Mononuclear cell (primary cell): ENCODE data around the gene THAP4. TPM values are rescaled to one million over a fixed set of nuclear protein-coding genes. Genes with fewer than 3 reads are reported as not detected.

Experiments
- H3K27me3 ChIP-seq: 2 replicates; pipeline ENCODE4 v1.6.0; 2011; ENCODE audit warnings: low read length, control low read depth; ENCODE audit not compliant: insufficient read depth
- H3K4me1 ChIP-seq: 2 replicates; pipeline ENCODE4 v1.5.1; 2011; ENCODE audit warnings: mild to moderate bottlenecking, low read length, control low read depth; ENCODE audit not compliant: insufficient read depth
- H3K4me3 ChIP-seq: 2 replicates; pipeline ENCODE4 v1.5.1; 2011; ENCODE audit warnings: mild to moderate bottlenecking, low read length, moderate library complexity
- H3K9me3 ChIP-seq: 2 replicates; pipeline ENCODE4 v1.5.1; 2011; ENCODE audit warnings: low read depth, mild to moderate bottlenecking, control low read depth, low read length
- total RNA-seq: library from RNA; depleted of rRNA; stranded (reverse); fragments of >200 nt; gene quantifications from one replicate; pipeline ENCODE4 v1.2.3, GENCODE V29; 2012

Gene THAP4, protein sequence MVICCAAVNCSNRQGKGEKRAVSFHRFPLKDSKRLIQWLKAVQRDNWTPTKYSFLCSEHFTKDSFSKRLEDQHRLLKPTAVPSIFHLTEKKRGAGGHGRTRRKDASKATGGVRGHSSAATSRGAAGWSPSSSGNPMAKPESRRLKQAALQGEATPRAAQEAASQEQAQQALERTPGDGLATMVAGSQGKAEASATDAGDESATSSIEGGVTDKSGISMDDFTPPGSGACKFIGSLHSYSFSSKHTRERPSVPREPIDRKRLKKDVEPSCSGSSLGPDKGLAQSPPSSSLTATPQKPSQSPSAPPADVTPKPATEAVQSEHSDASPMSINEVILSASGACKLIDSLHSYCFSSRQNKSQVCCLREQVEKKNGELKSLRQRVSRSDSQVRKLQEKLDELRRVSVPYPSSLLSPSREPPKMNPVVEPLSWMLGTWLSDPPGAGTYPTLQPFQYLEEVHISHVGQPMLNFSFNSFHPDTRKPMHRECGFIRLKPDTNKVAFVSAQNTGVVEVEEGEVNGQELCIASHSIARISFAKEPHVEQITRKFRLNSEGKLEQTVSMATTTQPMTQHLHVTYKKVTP
- 27.0 TPM for total RNA-seq

DNA sequence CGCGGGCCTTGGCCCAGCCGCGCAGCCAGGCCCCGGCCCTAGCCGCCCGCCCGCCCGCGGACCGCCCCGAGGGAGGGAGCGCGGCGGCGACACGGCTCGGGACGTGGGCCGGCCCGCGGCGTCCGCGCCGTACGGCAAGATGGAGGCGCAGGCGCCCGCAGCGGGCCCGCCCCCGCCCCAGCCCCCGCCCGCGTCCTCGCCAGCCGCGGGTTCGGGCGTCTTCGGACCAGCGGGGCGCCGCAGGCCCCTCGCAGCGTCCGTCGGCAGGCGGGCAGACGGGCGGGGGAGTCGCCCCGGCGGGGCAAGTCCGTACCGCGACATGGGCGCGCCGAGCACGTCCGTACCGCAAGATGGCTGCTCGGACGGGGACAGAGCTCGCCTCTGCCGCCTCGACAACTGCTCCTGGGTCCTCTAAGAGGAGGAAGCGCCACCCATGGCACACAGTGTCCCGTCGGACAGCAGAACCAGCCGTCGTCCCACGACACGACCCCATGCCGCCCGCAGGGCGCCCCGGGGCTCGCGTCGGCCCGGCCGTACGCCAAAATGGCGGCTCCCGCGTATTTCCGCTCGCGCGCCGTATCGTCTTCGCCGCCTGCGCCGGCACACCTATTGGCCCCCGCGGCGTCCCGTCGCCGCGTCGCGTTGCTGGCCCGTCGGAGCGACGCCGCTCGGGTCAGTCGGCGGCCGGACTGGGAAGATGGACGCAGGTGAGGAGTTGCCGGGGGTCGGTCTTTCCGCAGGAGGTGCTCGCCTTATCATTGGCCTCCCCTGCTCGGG, at the start of gene THAP4, which contains the start of gene ATG4B:
THAP4 (minus strand) TSS at position 141 of the 777 bp plus-strand sequence. CDS start 141 bp downstream, outside the sequence.
ATG4B (plus strand) TSS at position 676 of the 777 bp plus-strand sequence; CDS start at position 698, 22 bp downstream.
- peak within 1 kb of the TSS; percentile 93 for H3K4me3 ChIP-seq
- H3K4me1 ChIP-seq: peaks cover 32% of the 10 kb centered on the region
- H3K9me3 ChIP-seq: no peaks in the 10 kb centered on the region
- no peaks in the 10 kb centered on the region for H3K27me3 ChIP-seq

DNA sequence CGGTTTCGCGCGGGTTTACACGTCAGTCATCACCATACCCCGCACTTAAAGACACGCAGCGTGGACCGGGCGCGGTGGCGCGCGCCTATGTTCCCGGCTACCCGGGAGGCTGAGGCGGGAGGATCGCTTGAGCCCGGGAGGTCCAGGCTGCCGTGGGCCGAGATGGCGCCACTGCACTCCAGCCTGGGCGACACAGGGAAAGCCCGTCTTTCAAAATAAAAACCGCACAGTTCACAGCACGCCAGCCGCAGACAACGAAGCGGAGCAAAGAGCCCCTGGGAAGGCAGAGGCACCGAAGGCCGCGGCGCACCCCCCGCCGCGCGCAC, 49.3 kb upstream of the THAP4 start:
- Histone ChIP-seq H3K4me3 (peak overlapping the region; percentile 90), H3K4me1 (peaks cover 27% of the 10 kb centered on the region), H3K9me3 (no peaks in the 10 kb centered on the region), H3K27me3 (no peaks in the 10 kb centered on the region)

DNA sequence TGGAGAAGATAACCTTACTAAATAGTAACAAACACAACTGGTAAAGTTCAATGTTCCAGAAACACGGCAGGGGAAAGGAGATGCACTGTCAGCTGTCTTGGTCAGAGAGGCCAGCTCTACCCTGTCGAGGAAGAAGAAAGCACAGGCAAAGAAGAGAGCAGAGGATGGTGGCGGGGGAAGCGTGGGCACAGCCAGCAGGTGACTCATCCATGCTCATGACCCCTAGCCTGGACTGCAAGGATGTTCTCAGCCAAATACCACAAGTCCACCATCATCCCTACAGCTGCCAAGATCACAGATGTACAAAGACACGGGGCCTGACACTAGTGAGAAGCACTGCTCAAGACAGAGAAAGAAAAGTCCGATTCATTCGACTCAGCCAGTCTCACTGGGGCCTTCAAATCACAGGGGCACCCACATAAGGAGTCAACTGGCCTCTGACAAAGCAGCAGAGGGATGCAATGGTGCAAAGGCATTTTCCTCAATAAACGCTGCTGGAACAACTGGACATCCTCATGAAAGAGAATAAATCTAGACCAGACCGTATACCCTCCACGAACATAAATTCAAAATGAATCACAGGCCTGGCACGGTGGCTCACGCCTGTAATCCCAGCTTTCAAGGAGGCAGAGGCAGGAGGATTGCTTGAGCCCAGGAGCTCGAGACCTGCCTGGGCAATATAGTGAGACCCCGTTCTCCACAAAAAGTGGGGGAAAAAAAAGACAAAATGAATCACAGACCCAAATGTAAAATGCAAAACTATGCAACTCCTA, 44.1 kb upstream of the THAP4 start:
- Histone ChIP-seq H3K27me3 (no peaks in the 10 kb centered on the region), H3K4me3 (no peak overlapping the region), H3K4me1 (peaks cover 7% of the 10 kb centered on the region), H3K9me3 (no peaks in the 10 kb centered on the region)

DNA sequence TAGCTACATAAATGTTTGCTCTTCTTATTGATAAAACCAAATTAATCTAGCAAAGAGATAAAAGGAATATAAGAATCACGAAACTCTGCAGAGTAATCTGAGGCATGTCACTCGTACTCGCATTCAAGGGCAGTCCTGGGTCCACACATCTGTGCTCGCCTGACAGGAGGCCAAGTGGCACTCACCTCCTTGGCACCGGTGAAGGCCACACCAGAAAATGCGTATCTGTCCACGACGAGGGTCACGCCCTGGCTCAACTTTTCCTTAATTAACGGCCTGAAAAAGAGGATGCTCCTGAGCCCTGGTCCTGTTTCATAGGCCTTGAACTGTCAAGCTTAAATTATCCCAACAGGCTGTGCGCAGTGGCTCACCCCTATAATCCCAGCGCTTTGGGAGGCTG, 43.1 kb upstream of the THAP4 start:
- Histone ChIP-seq H3K4me1 (no peaks in the 10 kb centered on the region), H3K4me3 (no peak overlapping the region), H3K9me3 (no peaks in the 10 kb centered on the region)

DNA sequence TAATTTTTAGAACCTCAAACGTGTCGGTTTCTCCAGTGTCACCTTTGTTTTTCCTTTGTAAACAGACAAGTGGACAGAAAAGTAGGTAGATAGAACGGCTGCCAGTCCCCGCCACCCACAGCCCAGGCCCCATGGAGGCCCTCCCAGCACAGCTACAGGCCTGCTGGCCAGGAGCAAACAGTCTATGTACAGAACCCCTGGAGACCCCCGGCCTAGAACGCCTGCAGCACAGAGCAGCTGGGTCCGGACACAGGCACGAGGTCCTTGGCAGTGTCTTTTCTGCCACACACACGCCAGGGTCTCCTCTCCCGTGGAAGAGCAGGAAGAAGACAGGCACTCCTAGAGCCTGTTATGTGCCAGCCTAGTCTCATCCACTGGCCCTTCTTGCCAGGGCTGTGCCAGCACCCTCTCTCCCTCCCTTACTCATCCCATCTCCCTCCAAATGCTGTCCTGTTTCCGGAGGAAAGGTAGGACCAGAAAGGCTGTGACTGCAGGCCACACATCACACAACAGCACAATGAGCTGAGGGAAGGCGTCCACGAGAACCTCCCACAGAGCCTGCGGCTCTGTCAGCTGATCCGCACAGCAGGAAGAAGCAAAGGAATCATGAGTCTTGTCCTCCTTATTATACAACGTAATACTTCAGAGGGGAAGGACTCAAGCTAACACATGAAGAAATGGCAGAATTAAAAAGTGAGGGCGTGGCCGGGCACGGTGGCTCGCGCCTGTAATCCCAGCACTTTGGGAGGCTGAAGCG, 42.0 kb upstream of the THAP4 start:
- H3K4me1 ChIP-seq: no peaks in the 10 kb centered on the region
- H3K27me3 ChIP-seq: no peaks in the 10 kb centered on the region
- H3K4me3 ChIP-seq: no peak overlapping the region
- H3K9me3 ChIP-seq: no peaks in the 10 kb centered on the region

More for the DNA sequence above, 43.1 kb upstream of the THAP4 start:
- H3K27me3 ChIP-seq: no peaks in the 10 kb centered on the region

DNA sequence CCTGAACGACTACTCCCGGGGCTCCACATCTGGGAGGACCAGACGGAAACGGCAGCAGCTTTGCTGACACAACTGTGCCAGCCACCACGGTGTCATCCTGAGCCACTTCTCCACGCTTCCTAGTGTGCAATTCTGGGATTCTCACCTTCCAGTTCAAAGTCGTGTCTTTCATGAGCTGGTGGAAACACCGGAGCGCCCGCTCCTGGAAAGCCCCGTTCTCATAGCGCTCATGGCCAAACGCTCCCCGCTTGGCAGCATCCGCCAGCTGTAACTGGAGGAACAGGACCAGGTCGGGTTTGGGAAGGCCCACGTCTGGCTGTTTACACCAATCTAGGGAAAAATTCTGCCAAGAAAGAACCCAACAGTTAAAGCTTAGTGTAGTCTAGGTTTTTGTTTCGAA, 41.3 kb upstream of the THAP4 start:
- H3K27me3 ChIP-seq: no peaks in the 10 kb centered on the region
- no peak overlapping the region for H3K4me3 ChIP-seq
- no peaks in the 10 kb centered on the region for H3K4me1 ChIP-seq
- no peaks in the 10 kb centered on the region for H3K9me3 ChIP-seq

DNA sequence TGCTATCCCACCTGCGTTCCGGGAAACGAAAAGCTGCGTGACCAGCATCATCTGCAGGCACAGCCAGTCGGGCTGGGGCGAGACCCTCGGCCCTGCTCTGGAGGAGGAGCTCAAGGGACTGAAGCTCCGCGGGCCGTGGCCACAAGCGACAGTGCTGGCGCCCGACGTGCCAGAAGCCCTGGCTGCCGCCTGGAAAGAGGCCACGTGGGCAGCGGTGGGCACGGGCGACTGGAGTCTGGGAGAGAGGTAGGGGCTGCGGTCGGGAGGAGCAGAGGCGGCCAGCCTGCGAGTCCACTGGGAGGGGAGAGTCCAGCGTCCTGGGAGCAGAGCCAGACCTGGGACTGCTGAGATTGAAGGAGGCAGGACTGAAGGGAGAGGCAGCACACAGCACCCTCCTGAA, 40.4 kb upstream of the THAP4 start:
- no peaks in the 10 kb centered on the region for H3K27me3 ChIP-seq
- H3K9me3 ChIP-seq: no peaks in the 10 kb centered on the region
- no peaks in the 10 kb centered on the region for H3K4me1 ChIP-seq
- H3K4me3 ChIP-seq: no peak overlapping the region

DNA sequence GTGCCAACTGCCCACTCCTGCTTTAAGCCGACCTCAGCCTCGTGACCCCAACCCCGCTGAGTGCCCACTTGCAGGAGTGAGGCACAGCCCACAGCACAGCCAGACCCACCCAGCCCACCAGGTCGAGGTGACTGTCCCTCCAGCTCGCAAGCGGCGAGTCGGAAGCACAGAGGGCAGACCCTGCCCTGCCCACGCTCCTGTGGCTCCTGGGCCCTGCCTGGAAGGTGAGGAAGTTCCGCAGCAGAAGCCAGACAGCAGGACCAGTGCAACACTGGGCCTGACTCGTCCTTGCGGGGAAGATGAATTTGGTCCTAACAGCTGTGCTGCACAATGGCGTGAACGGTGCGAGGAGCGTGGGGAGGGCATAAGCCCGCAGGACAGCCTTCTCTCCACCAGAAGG, 39.7 kb upstream of the THAP4 start:
- Histone ChIP-seq H3K4me3 (no peak overlapping the region), H3K27me3 (no peaks in the 10 kb centered on the region), H3K9me3 (no peaks in the 10 kb centered on the region), H3K4me1 (no peaks in the 10 kb centered on the region)

DNA sequence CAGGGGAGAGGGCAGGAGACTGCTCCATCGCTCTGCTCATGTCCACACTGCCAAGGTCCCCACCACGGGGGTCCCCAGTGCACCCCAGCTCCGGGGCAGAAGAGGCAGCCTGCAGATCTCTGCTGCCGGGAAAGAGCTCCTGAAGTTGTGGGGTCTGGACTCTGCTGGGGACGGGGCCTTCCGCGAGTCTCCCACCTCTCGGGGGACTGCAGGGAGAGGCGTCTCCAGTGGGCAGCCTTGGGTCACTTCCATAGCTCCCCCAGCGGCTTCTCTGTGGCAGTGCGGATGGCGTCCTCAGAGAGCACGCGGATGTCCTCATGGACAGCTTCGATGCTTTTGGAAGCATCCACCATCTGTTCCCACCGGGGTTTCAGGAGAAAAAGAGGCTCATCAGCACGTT, 38.9 kb upstream of the THAP4 start:
- Histone ChIP-seq H3K4me3 (no peak overlapping the region), H3K9me3 (no peaks in the 10 kb centered on the region), H3K27me3 (no peaks in the 10 kb centered on the region), H3K4me1 (no peaks in the 10 kb centered on the region)

DNA sequence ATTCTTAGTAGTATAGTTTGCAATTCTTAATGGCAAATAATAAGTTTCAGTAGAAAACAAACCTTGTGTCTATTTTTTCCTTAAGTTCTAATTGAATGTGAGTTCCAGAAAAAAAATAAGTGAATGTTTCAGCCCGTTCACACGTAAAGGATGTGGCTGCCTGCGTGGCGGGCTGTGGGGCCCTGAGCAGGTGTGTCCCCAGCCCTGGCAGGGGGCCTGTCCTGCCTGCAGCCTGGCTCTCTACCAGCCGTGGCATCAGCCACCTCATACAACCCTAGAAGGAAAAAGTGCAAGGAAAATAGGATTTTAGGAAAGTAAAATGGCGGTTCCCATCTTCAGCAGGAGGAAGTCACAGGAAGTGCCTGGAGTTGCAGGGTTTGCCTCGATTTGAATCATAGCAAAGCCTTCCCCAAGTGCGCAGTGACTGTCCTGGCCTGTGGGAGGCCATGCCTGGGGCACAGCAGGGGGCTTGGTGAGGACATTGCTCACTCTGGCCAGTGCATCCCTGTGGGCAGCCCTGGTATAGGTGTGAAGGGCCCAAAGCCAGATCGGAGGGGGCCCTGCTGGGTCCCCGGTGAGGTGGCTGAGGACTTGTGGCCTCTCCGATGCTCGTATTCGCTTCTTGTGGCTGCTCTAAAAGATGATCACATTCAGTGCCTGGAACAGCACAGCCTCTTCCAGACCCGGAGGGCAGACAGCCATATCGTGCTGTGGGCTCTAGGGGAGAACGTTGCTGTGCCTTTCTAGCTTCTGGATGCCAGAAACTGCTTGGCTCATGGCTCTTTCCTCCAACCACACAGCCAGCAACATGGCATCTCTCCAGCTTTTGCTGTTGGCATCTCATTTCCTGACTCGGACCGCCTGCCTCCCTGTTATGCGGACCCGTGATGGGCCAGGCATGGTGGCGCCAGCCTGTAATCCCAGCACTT, 37.1 kb upstream of the THAP4 start:
- Histone ChIP-seq H3K27me3 (no peaks in the 10 kb centered on the region), H3K4me3 (no peak overlapping the region), H3K9me3 (no peaks in the 10 kb centered on the region), H3K4me1 (no peaks in the 10 kb centered on the region)

DNA sequence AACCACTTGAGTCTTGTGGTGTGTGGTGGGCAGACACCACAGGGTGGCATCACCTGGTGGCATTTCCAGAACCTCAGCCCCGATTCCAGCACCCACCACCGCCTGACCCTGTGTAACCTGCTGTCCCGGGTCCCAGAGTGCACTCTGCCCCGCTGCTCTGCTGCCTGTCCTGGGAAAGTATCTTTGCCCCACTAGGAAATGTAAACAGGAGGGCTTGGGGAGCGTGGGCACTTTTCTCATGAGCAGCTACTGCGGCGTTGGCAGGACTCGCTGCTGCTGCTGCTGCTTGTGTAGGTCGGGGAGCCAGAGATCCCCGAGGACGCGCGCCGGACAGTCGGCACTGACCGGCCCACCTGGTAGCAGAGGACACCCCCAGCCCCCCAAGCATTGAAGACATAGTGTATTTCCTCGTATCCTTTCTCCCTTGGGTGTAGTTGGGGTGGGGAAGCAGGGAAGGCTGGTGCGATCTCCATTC, 36.3 kb upstream of the THAP4 start:
- H3K4me1 ChIP-seq: no peaks in the 10 kb centered on the region
- no peak overlapping the region for H3K4me3 ChIP-seq
- no peaks in the 10 kb centered on the region for H3K9me3 ChIP-seq
- H3K27me3 ChIP-seq: no peaks in the 10 kb centered on the region

DNA sequence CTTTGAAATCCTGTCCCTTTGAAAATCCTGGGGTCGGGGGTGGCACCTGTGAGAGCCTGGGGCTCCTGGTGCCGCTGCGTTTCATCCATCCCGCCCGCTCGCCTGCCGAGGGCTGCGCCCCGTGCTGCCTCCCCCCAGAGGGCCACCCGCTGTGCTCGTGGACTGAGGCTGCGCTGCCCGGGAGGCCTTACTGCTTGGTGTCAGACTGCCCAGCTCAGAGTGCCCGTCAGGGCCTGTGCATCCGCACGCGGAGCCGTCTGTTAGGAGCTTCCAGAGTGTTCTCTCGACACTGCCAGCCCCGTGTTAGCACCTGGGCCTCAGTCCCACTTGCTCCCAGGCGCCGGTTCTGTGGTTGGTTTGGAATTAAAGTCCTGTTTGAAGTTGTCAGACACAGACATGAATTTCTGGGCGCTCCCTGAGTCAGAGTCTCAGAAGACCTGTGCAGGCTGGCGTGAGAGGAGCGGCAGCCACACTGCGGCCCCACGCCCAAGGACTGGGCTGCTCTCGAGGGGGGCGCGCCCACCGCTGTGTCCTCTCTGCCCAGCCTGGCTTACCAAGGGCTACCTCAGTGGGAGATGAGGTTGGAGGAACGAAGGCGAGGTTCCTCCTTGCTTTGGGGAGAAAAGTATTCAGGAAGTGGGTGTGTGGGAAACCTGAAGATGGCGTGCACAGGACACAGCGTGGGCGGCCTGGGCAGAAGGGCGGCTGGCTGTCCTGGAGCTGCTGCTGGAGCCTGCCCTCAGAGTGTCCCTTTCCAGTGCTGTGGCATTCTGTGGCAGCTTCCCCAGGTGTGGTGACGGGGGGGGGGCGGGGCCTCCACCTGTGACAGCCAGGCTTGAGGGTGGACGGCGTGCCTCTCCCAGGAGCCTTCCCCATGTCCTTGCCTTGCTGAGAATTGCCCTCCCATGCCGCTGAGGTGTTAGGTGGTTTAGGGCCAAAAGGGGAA, 35.6 kb upstream of the THAP4 start:
- H3K4me1 ChIP-seq: no peaks in the 10 kb centered on the region
- no peaks in the 10 kb centered on the region for H3K27me3 ChIP-seq
- no peaks in the 10 kb centered on the region for H3K9me3 ChIP-seq
- H3K4me3 ChIP-seq: no peak overlapping the region
